K562 (cell line): ENCODE results near the gene GLRA2. TPM values are rescaled to one million over a fixed set of nuclear protein-coding genes. Genes with fewer than 3 reads are reported as not detected.

Experiments used
- ATAC-seq: fragments of 200-7000 bp; cut with Tn5 transposase; 3 replicates; pipeline ENCODE4 v1.9.1; 2020; ENCODE audit warnings: moderate library complexity
- Bru-seq: library from RNA; stranded (reverse); fragments of 400-500 nt; gene quantifications from one replicate; lab custom pipeline; 2021; lab: Mats Ljungman, UMichigan
- BruChase-seq, 2 experiments: library from RNA; stranded (reverse); fragments of 400-500 nt; gene quantifications; one replicate each; lab custom pipeline; 2021; lab: Mats Ljungman, UMichigan
- BruUV-seq: library from RNA; stranded (reverse); fragments of 400-500 nt; replicated peaks from 2 replicates; lab custom pipeline; 2021; lab: Mats Ljungman, UMichigan
- CTCF ChIA-PET: fragments of 300-600 bp; formaldehyde crosslinking; extraction: SDS; loops from one replicate; lab custom pipeline; 2021; ENCODE audit warnings: low intra/inter-chr PET ratio; lab: Yijun Ruan, JAX
- POLR2A ChIA-PET: fragments of 300-600, 350-650 bp; sonication (Branson Sonifier 250); formaldehyde crosslinking; extraction: SDS; loops from one replicate; lab custom pipeline; 2021; ENCODE audit warnings: antibody characterized with exemption, inconsistent platforms; lab: Yijun Ruan, JAX
- DNase-seq, 4 experiments: peaks; one replicate each; pipeline versions ENCODE4 v3.0.0 to v3.0.0-alpha.2; 2011 to 2018; ENCODE audit warnings: low spot score in 3 of 4, mixed read lengths in 3 of 4; ENCODE audit errors: extremely low read depth in 1 of 4
- FAIRE-seq: peaks from 2 replicates; lab custom pipeline; 2011; peaks lifted over from hg19 to GRCh38; lab: Jason Lieb, UNC
- H2AFZ ChIP-seq: 2 replicates; pipeline ENCODE4 v1.6.0; 2011; ENCODE audit warnings: low read depth, low read length, control low read depth, inconsistent platforms
- H3K27ac ChIP-seq: fragments of 200-600 bp; 3 replicates; pipeline ENCODE4 v1.8.0; 2011; ENCODE audit warnings: low read depth, mild to moderate bottlenecking, control low read depth, inconsistent platforms, low read length, moderate library complexity, mixed read lengths; ENCODE audit errors: extremely low read depth
- H3K27me3 ChIP-seq, 2 experiments: fragments of 300-600 bp in 1 of 2; 2 replicates in 1 of 2; 3 replicates in 1 of 2; pipeline versions ENCODE4 v1.6.0 to v1.8.0; 2011; ENCODE audit warnings: inconsistent platforms in 2 of 2, low read length in 2 of 2, mild to moderate bottlenecking in 1 of 2, mixed read lengths in 1 of 2, moderate library complexity in 1 of 2; ENCODE audit not compliant: control insufficient read depth in 2 of 2, insufficient read depth in 2 of 2
- H3K36me3 ChIP-seq: fragments of 300-600 bp; 3 replicates; pipeline ENCODE4 v1.8.0; 2011; ENCODE audit warnings: mild to moderate bottlenecking, low read length, inconsistent platforms; ENCODE audit not compliant: control insufficient read depth, insufficient read depth
- H3K4me1 ChIP-seq, 2 experiments: fragments of 200-600 bp in 1 of 2; replicated peaks in 1 of 2; 2 replicates in 1 of 2; 3 replicates in 1 of 2; pipeline versions ENCODE4 v1.5.1 to v1.8.0; 2011; ENCODE audit warnings: inconsistent platforms in 2 of 2, low read length in 2 of 2, mild to moderate bottlenecking in 1 of 2, mixed read lengths in 1 of 2, moderate library complexity in 1 of 2; ENCODE audit not compliant: control insufficient read depth in 2 of 2, insufficient read depth in 2 of 2
- H3K4me2 ChIP-seq: 2 replicates; pipeline ENCODE4 v1.6.1; 2011; ENCODE audit warnings: low read length, control low read depth, inconsistent platforms, mixed read lengths; ENCODE audit not compliant: insufficient read depth
- H3K4me3 ChIP-seq: fragments of 200-600 bp; sonication (generic), shearing (Covaris generic); 2 replicates; pipeline ENCODE4 v1.5.1; 2016; ENCODE audit warnings: control low read depth, inconsistent platforms
- H3K79me2 ChIP-seq: fragments of 200-600 bp; 3 replicates; pipeline ENCODE4 v1.8.0; 2011; ENCODE audit warnings: low read length, inconsistent platforms; ENCODE audit not compliant: control insufficient read depth, insufficient read depth
- H3K9ac ChIP-seq, 2 experiments: 2 replicates each; pipeline versions ENCODE4 v1.6.0 to v1.6.1; 2011; ENCODE audit warnings: low read depth in 2 of 2, low read length in 2 of 2, control low read depth in 1 of 2, inconsistent platforms in 1 of 2, mild to moderate bottlenecking in 1 of 2, mixed read lengths in 1 of 2; ENCODE audit not compliant: insufficient read depth in 1 of 2
- H3K9me1 ChIP-seq: one replicate; pipeline ENCODE4 v1.6.0; 2011; ENCODE audit warnings: inconsistent platforms, mild to moderate bottlenecking, low read length, moderate library complexity; ENCODE audit not compliant: control insufficient read depth, insufficient read depth
- H3K9me3 ChIP-seq: replicated peaks from 2 replicates; pipeline ENCODE4 v1.5.1; 2011; ENCODE audit warnings: low read depth, low read length, inconsistent platforms; ENCODE audit not compliant: control insufficient read depth, insufficient read depth
- H4K20me1 ChIP-seq: replicated peaks from 2 replicates; pipeline ENCODE4 v1.6.1; 2011; ENCODE audit warnings: low read length, inconsistent platforms, mixed read lengths; ENCODE audit not compliant: control insufficient read depth, insufficient read depth
- REST ChIP-seq, 2 experiments: fragments of 450-650 bp; formaldehyde crosslinking in 1 of 2; IDR thresholded peaks; 2 replicates each; pipeline versions ENCODE4 v1.4.0 to v1.6.1; 2014 to 2020; ENCODE audit warnings: mild to moderate bottlenecking in 2 of 2, borderline replicate concordance in 1 of 2, low read depth in 1 of 2
- WGBS: fragments of 100-300 bp; shearing (Covaris generic); methylation state at CpG from one replicate; pipeline ENCODE4 v1.1.6; 2016; ENCODE audit warnings: low coverage, mixed read lengths; ENCODE audit not compliant: insufficient coverage; ENCODE audit errors: missing lambda C conversion rate; 5-methylcytosine and 5-hydroxymethylcytosine counted together
- in situ Hi-C: fragments of 300-500 bp; cut with MboI; formaldehyde crosslinking; loops from 4 replicates; pipeline ENCODE4 v1.15.0; 2018; ENCODE audit warnings: inconsistent platforms, mixed read lengths
- intact Hi-C: fragments of 100-400 bp; cut with micrococcal nuclease; formaldehyde crosslinking; loops from 2 replicates; pipeline ENCODE4 v1.14.2; 2022
- long read RNA-seq, 3 experiments: library from polyadenylated mRNA in 2 of 3; library from RNA in 1 of 3; unstranded in 2 of 3; stranded (forward) in 1 of 3; transcript quantifications; one replicate each; pipeline ENCODE4 v2.0.0, GENCODE V29; 2019 to 2022
- polyA minus RNA-seq, 3 experiments: library from RNA; depleted of rRNA, polyadenylated mRNA; stranded (reverse); fragments of >200 nt; gene quantifications; 2 replicates each; pipeline ENCODE4 v1.2.3, GENCODE V29; 2011
- polyA plus RNA-seq, 8 experiments: library from polyadenylated mRNA; depleted of rRNA in 4 of 8; stranded (reverse) in 5 of 8; unstranded in 3 of 8; fragments of >200 nt; fragmentation: Nextera tagmentation in 2 of 8; fragmentation: Illumina TruSeq in 1 of 8; extraction: Ambion mirVana in 2 of 8; extraction: Trizol in 1 of 8; gene quantifications; 2 replicates each; pipeline versions ENCODE4 v1.2.1 to v1.2.3, GENCODE V29; 2011 to 2014; ENCODE audit warnings: inconsistent platforms in 1 of 8, missing spikeins in 1 of 8
- total RNA-seq, 7 experiments: library from RNA; depleted of rRNA in 6 of 7; stranded (reverse); fragments of >200 nt in 6 of 7; fragmentation: Illumina TruSeq in 2 of 7; extraction: Trizol in 2 of 7; gene quantifications; 2 replicates each; pipeline versions ENCODE4 v1.2.1 to v1.2.3, GENCODE V29; 2011 to 2021; ENCODE audit warnings: low replicate concordance in 1 of 7
- TF ChIP-seq, protein P1 (sequence below), 3 experiments: fragments of 200-800 bp in 1 of 3; fragments of 250-450 bp in 1 of 3; fragments of 450-650 bp in 1 of 3; sonication (Bioruptor Pico) in 1 of 3; sonication (Bioruptor generic) in 1 of 3; formaldehyde crosslinking in 1 of 3; IDR thresholded peaks; 2 replicates each; pipeline versions ENCODE4 v1.6.1 to v1.8.0; 2016 to 2022; ENCODE audit warnings: mild to moderate bottlenecking in 2 of 3, missing genetic modification characterization in 2 of 3, missing compliant biosample characterization in 1 of 3, moderate library complexity in 1 of 3

GLRA2 gene
- total RNA-seq (2011; cell fraction: chromatin; rRNA removed; ENCODE audit: low replicate concordance), result not detected in 2 replicates
- total RNA-seq (2011; cell fraction: nucleolus; rRNA removed), result not detected in 2 replicates
- total RNA-seq (2011; cell fraction: nucleoplasm; rRNA removed), result not detected in 2 replicates
- total RNA-seq (2014; rRNA removed), result not detected in 2 replicates
- not detected in 2 replicates for total RNA-seq (2014; rRNA removed; fragmentation: Illumina TruSeq; extraction: Trizol)
- total RNA-seq (2015; rRNA removed; fragmentation: Illumina TruSeq; extraction: Trizol), result not detected in 2 replicates
- total RNA-seq (2021), result not detected in 2 replicates
- polyA plus RNA-seq (2011; rRNA removed), result not detected in 2 replicates
- not detected in 2 replicates for polyA plus RNA-seq (2011; cell fraction: cytosol; rRNA removed)
- polyA plus RNA-seq (2011; cell fraction: nucleus; rRNA removed), result not detected in 2 replicates
- polyA plus RNA-seq (2012), result not detected in 2 replicates
- not detected in 2 replicates for polyA plus RNA-seq (2014; fragmentation: Illumina TruSeq; extraction: Trizol)
- not detected for polyA plus RNA-seq (2014; fragmentation: Nextera tagmentation; extraction: Ambion mirVana)
- polyA plus RNA-seq (2014; rRNA removed), result not detected in 2 replicates
- polyA minus RNA-seq (2011; rRNA and poly(A)+ RNA removed), result not detected in 2 replicates
- polyA minus RNA-seq (2011; cell fraction: cytosol; rRNA and poly(A)+ RNA removed), result not detected in 2 replicates
- not detected in 2 replicates for polyA minus RNA-seq (2011; cell fraction: nucleus; rRNA and poly(A)+ RNA removed)
- not detected for Bru-seq, nascent RNA
- BruChase-seq, experiment 1, labeled RNA remaining after a 2-hour chase, result percentile 1 among the genes with signal in this experiment
- percentile 0 among the genes with signal in this experiment for BruChase-seq, experiment 2, labeled RNA remaining after a 6-hour chase
- long read RNA-seq, experiment 1, partial matches to known transcripts, result 0 of 1 reads
- long read RNA-seq, experiment 1, other reads (novel, unspliced or antisense), result 1 of 1 reads
- long read RNA-seq, experiment 2, result 0 reads
- long read RNA-seq, experiment 3, result 0 reads

DNA sequence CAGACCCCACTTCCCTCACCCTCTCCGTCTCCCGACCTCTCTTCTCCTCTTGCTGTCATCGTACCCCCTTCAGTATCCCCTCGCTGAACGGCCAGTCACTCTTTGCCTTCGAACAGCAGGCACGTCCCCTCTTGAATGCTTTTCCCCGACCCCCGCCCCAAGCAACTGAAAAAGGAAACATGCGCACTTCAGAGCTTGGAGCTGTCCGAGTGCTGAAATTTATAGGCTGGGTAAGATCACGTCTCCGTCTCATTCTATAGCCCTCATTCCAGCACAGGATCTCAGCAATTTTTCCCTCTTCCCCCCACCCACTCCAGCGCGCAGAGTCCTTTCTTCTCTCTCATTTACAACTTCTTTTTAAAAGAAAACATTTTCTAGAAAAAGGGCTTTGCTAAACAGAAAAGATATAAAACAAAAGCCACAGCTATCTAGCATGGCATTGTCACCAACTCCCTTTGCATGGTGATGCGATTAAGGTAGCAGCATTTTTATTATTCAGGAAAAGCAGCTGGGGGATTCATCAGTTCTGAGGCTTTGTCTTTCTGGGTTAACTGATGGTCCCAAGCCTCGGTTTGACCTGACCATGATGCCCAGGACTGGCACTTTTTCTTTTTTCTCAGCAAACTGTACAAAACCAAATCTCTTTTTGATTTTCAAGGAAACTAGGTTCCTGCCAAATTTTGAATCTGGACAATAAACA is at the start of gene GLRA2:
GLRA2 (plus strand) TSS at position 247 of the 700 bp plus-strand sequence. CDS start 522 bp downstream, outside the sequence.
- Histone ChIP-seq H3K4me2 (no peak within 1 kb of the TSS), H2AFZ (no peak within 1 kb of the TSS), H4K20me1 (no peaks in the 10 kb centered on the region), H3K4me1 (no peaks in the 10 kb centered on the region), H3K27me3 (no peaks in the 10 kb centered on the region), H3K9ac (no peak within 1 kb of the TSS), H3K9me3 (no peaks in the 10 kb centered on the region), H3K4me3 (no peak within 1 kb of the TSS), H3K79me2 (no peaks in the 10 kb centered on the region), H3K36me3 (no peaks in the 10 kb centered on the region), H3K9me1 (no peaks in the 10 kb centered on the region), H3K27ac (no peak within 1 kb of the TSS)
- intact Hi-C loops, result loop anchor here (2.0 to 5.0 kb wide), 3 partner anchors 435 to 492 kb away; no protein-coding TSS in a partner anchor
- CTCF ChIA-PET, result no interaction called here
- FAIRE-seq (no peak), ATAC-seq (no peak), DNase-seq (peak in 2 of 4 experiments; percentile 3)
- POLR2A ChIA-PET, result no interaction called here
- in situ Hi-C loops, result no loop called here
- WGBS, result 2% methylated on average over 5 of the region's 17 CpGs
- TF ChIP-seq, protein P1, sequence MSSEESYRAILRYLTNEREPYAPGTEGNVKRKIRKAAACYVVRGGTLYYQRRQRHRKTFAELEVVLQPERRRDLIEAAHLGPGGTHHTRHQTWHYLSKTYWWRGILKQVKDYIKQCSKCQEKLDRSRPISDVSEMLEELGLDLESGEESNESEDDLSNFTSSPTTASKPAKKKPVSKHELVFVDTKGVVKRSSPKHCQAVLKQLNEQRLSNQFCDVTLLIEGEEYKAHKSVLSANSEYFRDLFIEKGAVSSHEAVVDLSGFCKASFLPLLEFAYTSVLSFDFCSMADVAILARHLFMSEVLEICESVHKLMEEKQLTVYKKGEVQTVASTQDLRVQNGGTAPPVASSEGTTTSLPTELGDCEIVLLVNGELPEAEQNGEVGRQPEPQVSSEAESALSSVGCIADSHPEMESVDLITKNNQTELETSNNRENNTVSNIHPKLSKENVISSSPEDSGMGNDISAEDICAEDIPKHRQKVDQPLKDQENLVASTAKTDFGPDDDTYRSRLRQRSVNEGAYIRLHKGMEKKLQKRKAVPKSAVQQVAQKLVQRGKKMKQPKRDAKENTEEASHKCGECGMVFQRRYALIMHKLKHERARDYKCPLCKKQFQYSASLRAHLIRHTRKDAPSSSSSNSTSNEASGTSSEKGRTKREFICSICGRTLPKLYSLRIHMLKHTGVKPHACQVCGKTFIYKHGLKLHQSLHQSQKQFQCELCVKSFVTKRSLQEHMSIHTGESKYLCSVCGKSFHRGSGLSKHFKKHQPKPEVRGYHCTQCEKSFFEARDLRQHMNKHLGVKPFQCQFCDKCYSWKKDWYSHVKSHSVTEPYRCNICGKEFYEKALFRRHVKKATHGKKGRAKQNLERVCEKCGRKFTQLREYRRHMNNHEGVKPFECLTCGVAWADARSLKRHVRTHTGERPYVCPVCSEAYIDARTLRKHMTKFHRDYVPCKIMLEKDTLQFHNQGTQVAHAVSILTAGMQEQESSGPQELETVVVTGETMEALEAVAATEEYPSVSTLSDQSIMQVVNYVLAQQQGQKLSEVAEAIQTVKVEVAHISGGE (CRISPR knock-in tag; IDR thresholded peaks at IDR 0.05), result no peak
- TF ChIP-seq REST (IDR thresholded peaks at IDR 0.05; ENCODE audit: borderline replicate concordance), result peak; percentile 78
- TF ChIP-seq REST (CRISPR knock-in tag; IDR thresholded peaks at IDR 0.05; ENCODE audit: low read depth), result 0 out of 2 replicates have a peak, but pooled peaks have one; percentile 52
- no TSS peak for BruUV-seq
